Measurements from ENCODE around the gene BFSP2.

BFSP2 gene

GRCh38 chr3:133384331-133385027 is 15.4 kb upstream of the BFSP2 start:
- DNase-seq = peak; percentile 83

GRCh38 chr3:133386876-133387275 is 13.0 kb upstream of the BFSP2 start:
- DNase-seq = no peak

GRCh38 chr3:133387341-133387740 is 12.5 kb upstream of the BFSP2 start:
- DNase-seq = no peak

GRCh38 chr3:133388696-133389395 is 11.0 kb upstream of the BFSP2 start:
- DNase-seq = no peak

GRCh38 chr3:133390715-133391114 is 9.1 kb upstream of the BFSP2 start:
- DNase-seq = no peak

GRCh38 chr3:133393204-133393603 is 6.7 kb upstream of the BFSP2 start:
- DNase-seq = no peak

- no peak for DNase-seq
Measured at GRCh38 chr3:133393691-133394474, 6.0 kb upstream of the BFSP2 start.

GRCh38 chr3:133394561-133395311 is 5.1 kb upstream of the BFSP2 start:
- DNase-seq = no peak

GRCh38 chr3:133396906-133397305 is 3.0 kb upstream of the BFSP2 start:
- DNase-seq = no peak

GRCh38 chr3:133401374-133402135 is 1.7 kb downstream of the BFSP2 start:
- DNase-seq = no peak

- no peak for DNase-seq
Measured at GRCh38 chr3:133404920-133405319, 5.1 kb downstream of the BFSP2 start.

GRCh38 chr3:133408366-133408765 is 8.5 kb downstream of the BFSP2 start:
- no peak for DNase-seq

- no peak for DNase-seq
Measured at GRCh38 chr3:133408961-133409360, 9.1 kb downstream of the BFSP2 start.

GRCh38 chr3:133410191-133410892 is 10.5 kb downstream of the BFSP2 start:
- DNase-seq = no peak

- DNase-seq = peak; percentile 10
Measured at GRCh38 chr3:133412183-133413132, 12.6 kb downstream of the BFSP2 start.

- DNase-seq = peak; percentile 57
Measured at GRCh38 chr3:133413161-133414020, 13.5 kb downstream of the BFSP2 start.

- DNase-seq = no peak
Measured at GRCh38 chr3:133414021-133414392, 14.2 kb downstream of the BFSP2 start.

- no peak for DNase-seq
Measured at GRCh38 chr3:133418361-133418760, 18.5 kb downstream of the BFSP2 start.

- no peak for DNase-seq
Measured at GRCh38 chr3:133419151-133419909, 19.5 kb downstream of the BFSP2 start.
